ENCODE data around the gene SOCS1. TPM values are rescaled to one million over a fixed set of nuclear protein-coding genes. Genes with fewer than 3 reads are reported as not detected.

The SOCS1 gene
- total and polyA plus RNA-seq, 9 of the 15 experiments (the other 6 are each of a cell fraction or from before 2014, with no cell fraction given) = 0.04 to 7.5 (median 2.3) TPM

DNA sequence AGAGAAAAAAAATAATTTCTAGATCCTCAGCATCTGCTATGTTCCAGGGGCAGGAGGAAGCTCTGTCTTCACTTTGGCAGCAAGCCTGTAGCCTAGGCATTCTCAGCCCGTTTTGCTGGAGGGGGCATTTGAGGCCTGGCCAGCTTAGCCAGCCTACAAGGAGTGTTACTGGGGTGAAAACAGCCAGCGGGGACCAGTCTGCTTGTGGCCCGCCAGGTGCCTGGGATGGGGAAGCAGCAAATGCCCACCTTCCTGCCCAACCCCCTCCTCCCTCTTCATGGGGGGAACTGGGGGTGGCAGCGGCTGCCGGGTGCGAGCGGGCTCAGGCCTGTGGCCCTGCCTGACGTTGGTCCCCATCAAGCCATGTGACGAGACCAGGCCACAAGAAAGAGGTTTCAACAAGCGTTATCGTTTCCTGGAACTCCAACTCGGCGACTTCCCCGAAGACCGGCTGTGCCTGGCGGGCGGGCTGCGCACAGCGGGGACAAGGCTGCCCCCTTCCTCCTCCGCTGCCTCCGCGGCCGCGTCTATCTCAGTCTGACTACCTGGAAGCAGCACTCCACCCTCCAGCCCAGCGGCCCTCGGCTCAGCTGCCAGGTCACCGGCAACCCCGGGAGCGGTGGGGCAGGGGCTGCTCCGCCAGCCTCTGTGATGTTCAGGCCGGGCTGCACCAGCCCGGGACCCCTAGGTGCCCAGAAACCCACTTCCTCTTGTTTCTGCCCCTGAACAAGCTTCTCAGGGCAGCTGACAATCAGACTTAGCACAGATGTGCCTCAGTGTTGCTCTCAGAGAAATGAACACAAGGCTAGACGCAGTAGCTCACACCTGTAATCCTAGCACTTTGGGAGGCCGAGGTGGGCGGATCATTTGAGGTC lies 22.9 kb downstream of the SOCS1 start (continued):
- TF ChIP-seq TCF7 (IDR thresholded peaks at IDR 0.05; ENCODE audit: borderline replicate concordance) (peak; percentile 87; the same call in 1 of the 2 replicates), ZNF384 (IDR thresholded peaks at IDR 0.05; ENCODE audit: low read depth, low read length) (no peak), MEF2A (IDR thresholded peaks at IDR 0.05; ENCODE audit: control insufficient read depth, low read depth, low read length) (no peak), POLR2AphosphoS5 (IDR thresholded peaks at IDR 0.05; ENCODE audit: control insufficient read depth, insufficient read depth, low read depth, low read length) (no peak), RFX1 (IDR thresholded peaks at IDR 0.05) (no peak), ZNF699 (CRISPR knock-in tag; IDR thresholded peaks at IDR 0.05; ENCODE audit: insufficient replicate concordance) (no peak), CTBP1 (IDR thresholded peaks at IDR 0.05; ENCODE audit: borderline replicate concordance) (peak; percentile 95), SAFB (IDR thresholded peaks at IDR 0.05; ENCODE audit: borderline replicate concordance, low read depth, low read length) (no peak), HMGN3 (IDR thresholded peaks at IDR 0.05; ENCODE audit: borderline replicate concordance, extremely low read depth, insufficient read length, low read depth, low read length) (peak; percentile 99), MEIS2 (IDR thresholded peaks at IDR 0.05; ENCODE audit: partially characterized antibody) (peak; percentile 57)
- TF ChIP-seq, protein P1, sequence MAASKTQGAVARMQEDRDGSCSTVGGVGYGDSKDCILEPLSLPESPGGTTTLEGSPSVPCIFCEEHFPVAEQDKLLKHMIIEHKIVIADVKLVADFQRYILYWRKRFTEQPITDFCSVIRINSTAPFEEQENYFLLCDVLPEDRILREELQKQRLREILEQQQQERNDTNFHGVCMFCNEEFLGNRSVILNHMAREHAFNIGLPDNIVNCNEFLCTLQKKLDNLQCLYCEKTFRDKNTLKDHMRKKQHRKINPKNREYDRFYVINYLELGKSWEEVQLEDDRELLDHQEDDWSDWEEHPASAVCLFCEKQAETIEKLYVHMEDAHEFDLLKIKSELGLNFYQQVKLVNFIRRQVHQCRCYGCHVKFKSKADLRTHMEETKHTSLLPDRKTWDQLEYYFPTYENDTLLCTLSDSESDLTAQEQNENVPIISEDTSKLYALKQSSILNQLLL (CRISPR knock-in tag; IDR thresholded peaks at IDR 0.05; ENCODE audit: borderline replicate concordance) = no peak
- TF ChIP-seq, protein P2, sequence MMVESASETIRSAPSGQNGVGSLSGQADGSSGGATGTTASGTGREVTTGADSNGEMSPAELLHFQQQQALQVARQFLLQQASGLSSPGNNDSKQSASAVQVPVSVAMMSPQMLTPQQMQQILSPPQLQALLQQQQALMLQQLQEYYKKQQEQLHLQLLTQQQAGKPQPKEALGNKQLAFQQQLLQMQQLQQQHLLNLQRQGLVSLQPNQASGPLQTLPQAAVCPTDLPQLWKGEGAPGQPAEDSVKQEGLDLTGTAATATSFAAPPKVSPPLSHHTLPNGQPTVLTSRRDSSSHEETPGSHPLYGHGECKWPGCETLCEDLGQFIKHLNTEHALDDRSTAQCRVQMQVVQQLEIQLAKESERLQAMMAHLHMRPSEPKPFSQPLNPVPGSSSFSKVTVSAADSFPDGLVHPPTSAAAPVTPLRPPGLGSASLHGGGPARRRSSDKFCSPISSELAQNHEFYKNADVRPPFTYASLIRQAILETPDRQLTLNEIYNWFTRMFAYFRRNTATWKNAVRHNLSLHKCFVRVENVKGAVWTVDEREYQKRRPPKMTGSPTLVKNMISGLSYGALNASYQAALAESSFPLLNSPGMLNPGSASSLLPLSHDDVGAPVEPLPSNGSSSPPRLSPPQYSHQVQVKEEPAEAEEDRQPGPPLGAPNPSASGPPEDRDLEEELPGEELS (CRISPR knock-in tag; IDR thresholded peaks at IDR 0.05; ENCODE audit: borderline replicate concordance) = no peak
- TF ChIP-seq, protein P3, sequence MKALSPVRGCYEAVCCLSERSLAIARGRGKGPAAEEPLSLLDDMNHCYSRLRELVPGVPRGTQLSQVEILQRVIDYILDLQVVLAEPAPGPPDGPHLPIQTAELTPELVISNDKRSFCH (CRISPR knock-in tag; IDR thresholded peaks at IDR 0.05) = peak; percentile 67; the same call in 1 of the 2 replicates
- TF ChIP-seq, protein P3 (tag; IDR thresholded peaks at IDR 0.05) = peak; percentile 96
- TF ChIP-seq, protein P4, sequence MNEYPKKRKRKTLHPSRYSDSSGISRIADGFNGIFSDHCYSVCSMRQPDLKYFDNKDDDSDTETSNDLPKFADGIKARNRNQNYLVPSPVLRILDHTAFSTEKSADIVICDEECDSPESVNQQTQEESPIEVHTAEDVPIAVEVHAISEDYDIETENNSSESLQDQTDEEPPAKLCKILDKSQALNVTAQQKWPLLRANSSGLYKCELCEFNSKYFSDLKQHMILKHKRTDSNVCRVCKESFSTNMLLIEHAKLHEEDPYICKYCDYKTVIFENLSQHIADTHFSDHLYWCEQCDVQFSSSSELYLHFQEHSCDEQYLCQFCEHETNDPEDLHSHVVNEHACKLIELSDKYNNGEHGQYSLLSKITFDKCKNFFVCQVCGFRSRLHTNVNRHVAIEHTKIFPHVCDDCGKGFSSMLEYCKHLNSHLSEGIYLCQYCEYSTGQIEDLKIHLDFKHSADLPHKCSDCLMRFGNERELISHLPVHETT (CRISPR knock-in tag; conservative IDR thresholded peaks at IDR 0.05 in 1 of 2, IDR thresholded peaks at IDR 0.05 in 1 of 2) = peak in 1 of 2 experiments; percentile 91; a peak in 2 of 4 replicates

All from K562 (cell line).